OCI-LY3 (cell line): ENCODE measurements around the gene GARNL3.

Experiments
- CTCF ChIP-seq: fragments of 200-600, 300-600 bp; sonication (generic); IDR thresholded peaks from 2 replicates; pipeline ENCODE4 v1.5.1; 2014; ENCODE audit warnings: antibody characterized with exemption, low read length, low read depth
- EZH2phosphoT487 ChIP-seq: fragments of 200-600 bp; shearing (Covaris generic); IDR thresholded peaks from 2 replicates; pipeline ENCODE4 v1.6.1; 2018; ENCODE audit warnings: antibody characterized with exemption, mixed run types, low read depth

- TF ChIP-seq CTCF (no peak), EZH2phosphoT487 (no peak)
Observed at GRCh38 chr9:127426756-127427155, 162.2 kb downstream of the GARNL3 start.
